K562 treated with DMSO at 1 percent for 4 hours (cell line): ENCODE measurements around the gene PANK3. TPM values are rescaled to one million over a fixed set of nuclear protein-coding genes. Genes with fewer than 3 reads are reported as not detected.

Experiments used
- total RNA-seq: library from RNA; unstranded; fragments of 300-600 nt; gene quantifications from 2 replicates; pipeline ENCODE4 v1.2.3, GENCODE V29; 2022; ENCODE audit not compliant: insufficient read depth

The PANK3 gene
- total RNA-seq, result 10.8 and 16.3 TPM in 2 replicates

GRCh38 chr5:168578538-168579487, at the start of gene PANK3:
Gene PANK3, minus strand, starts transcription at chr5:168579368. Its CDS starts 85 bp downstream, at chr5:168579283.

GRCh38 chr5:168528521-168529373, 50.4 kb downstream of the PANK3 start, which contains the start of gene FBLL1:
Gene FBLL1, plus strand, starts transcription at chr5:168529305. Its CDS starts 200 bp downstream, at chr5:168529505.

Other genes with a start within 250 kb of the PANK3 start
- 47.3 and 50.2 TPM in 2 replicates for gene RARS1, start 92.9 kb downstream of the PANK3 start, total RNA-seq
- gene FBLL1, start 50.1 kb downstream of the PANK3 start, total RNA-seq, result not detected in 2 replicates